ENCODE measurements around the gene INKA2.

DNA sequence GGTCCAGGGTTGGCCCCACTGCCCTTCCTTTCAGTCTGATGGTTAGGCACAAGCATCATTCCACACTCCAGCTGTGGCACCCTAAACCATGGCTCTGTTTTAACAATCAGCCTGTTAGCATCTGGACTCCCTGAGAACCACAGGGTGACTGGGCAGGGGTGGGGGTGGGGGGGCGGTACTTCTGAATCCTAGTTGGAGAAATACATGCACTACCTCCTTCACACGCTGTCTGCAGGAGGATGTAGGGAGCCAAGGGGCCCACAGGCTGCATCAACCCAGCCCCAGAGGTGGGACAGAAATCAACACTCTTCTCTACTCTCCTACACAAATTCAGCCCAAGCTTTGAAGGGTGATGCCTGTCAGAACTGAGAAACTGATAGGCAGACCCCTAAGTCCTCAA, 40.4 kb upstream of the INKA2 start:
- TF ChIP-seq ZNF565 (CRISPR knock-in tag; conservative IDR thresholded peaks at IDR 0.05; ENCODE audit: low read depth) (no peak), TSHZ2 (CRISPR knock-in tag; IDR thresholded peaks at IDR 0.05) (no peak), CSRNP3 (CRISPR knock-in tag; IDR thresholded peaks at IDR 0.05) (no peak), GLIS3 (CRISPR knock-in tag; IDR thresholded peaks at IDR 0.05) (no peak), POU6F1 (CRISPR knock-in tag; IDR thresholded peaks at IDR 0.05; ENCODE audit: borderline replicate concordance, low read depth) (no peak), ARNTL (CRISPR knock-in tag; IDR thresholded peaks at IDR 0.05; ENCODE audit: borderline replicate concordance, low read depth) (no peak), OSR1 (CRISPR knock-in tag; IDR thresholded peaks at IDR 0.05) (no peak)
- TF ChIP-seq, protein P1, sequence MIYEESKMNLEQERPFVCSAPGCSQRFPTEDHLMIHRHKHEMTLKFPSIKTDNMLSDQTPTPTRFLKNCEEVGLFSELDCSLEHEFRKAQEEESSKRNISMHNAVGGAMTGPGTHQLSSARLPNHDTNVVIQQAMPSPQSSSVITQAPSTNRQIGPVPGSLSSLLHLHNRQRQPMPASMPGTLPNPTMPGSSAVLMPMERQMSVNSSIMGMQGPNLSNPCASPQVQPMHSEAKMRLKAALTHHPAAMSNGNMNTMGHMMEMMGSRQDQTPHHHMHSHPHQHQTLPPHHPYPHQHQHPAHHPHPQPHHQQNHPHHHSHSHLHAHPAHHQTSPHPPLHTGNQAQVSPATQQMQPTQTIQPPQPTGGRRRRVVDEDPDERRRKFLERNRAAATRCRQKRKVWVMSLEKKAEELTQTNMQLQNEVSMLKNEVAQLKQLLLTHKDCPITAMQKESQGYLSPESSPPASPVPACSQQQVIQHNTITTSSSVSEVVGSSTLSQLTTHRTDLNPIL (CRISPR knock-in tag; IDR thresholded peaks at IDR 0.05; ENCODE audit: low read depth), result no peak
